ENCODE data around the gene ZCCHC13.

DNA sequence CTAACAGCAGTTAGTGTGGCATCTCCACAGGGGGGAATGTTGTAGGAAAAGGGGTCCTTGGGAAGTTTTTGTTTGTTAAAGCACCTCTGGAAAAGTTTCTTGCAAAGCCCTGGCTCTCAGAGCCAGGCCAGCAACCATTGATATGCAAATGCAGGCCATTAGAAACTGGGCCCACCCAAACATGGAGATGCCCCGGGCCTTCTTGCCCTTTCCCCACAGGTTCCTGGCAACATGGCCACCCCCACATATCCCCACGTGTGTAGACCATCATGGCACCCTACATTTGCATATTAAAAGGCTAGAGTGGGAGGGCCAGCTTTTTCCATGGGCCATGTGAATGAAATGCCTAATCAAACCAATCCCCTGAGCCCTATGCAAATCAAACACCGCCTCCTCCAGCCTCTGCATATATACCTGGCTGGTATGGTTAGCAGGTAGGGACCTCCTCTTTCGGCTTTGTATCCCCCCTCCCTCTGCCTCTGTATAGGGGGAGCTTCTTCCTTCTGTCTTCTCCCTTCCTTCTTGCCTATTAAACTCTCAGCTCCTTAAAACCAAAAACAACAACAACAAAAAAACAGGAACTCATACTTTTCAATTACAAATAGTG lies 44.0 kb upstream of the ZCCHC13 start:
- TF ChIP-seq, protein P1, sequence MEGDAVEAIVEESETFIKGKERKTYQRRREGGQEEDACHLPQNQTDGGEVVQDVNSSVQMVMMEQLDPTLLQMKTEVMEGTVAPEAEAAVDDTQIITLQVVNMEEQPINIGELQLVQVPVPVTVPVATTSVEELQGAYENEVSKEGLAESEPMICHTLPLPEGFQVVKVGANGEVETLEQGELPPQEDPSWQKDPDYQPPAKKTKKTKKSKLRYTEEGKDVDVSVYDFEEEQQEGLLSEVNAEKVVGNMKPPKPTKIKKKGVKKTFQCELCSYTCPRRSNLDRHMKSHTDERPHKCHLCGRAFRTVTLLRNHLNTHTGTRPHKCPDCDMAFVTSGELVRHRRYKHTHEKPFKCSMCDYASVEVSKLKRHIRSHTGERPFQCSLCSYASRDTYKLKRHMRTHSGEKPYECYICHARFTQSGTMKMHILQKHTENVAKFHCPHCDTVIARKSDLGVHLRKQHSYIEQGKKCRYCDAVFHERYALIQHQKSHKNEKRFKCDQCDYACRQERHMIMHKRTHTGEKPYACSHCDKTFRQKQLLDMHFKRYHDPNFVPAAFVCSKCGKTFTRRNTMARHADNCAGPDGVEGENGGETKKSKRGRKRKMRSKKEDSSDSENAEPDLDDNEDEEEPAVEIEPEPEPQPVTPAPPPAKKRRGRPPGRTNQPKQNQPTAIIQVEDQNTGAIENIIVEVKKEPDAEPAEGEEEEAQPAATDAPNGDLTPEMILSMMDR (IDR thresholded peaks at IDR 0.05; ENCODE audit: control extremely low read depth in 1 of 3, insufficient read depth in 1 of 3, low read depth in 1 of 3, low read length in 3 of 3): no peak
- TF ChIP-seq, protein P2, sequence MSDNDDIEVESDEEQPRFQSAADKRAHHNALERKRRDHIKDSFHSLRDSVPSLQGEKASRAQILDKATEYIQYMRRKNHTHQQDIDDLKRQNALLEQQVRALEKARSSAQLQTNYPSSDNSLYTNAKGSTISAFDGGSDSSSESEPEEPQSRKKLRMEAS (IDR thresholded peaks at IDR 0.05): peak; percentile 62; the same call in 1 of the 2 replicates
- TF ChIP-seq GABPA (IDR thresholded peaks at IDR 0.05; ENCODE audit: borderline replicate concordance, insufficient read depth, low read length) (no peak), HDAC6 (IDR thresholded peaks at IDR 0.05; ENCODE audit: low read depth, low read length) (no peak), RAD21 (IDR thresholded peaks at IDR 0.05 in 1 of 2, conservative IDR thresholded peaks at IDR 0.05 in 1 of 2; ENCODE audit: low read depth in 2 of 2, low read length in 2 of 2) (no peak), EZH2 (IDR thresholded peaks at IDR 0.05; ENCODE audit: low read depth, low read length, severe bottlenecking) (no peak), EP300 (IDR thresholded peaks at IDR 0.05; ENCODE audit: borderline replicate concordance in 1 of 2, low read depth in 2 of 2, low read length in 2 of 2) (no peak), GTF2F1 (IDR thresholded peaks at IDR 0.05; ENCODE audit: borderline replicate concordance, low read depth, low read length) (no peak), FOSL1 (IDR thresholded peaks at IDR 0.05; ENCODE audit: insufficient read depth, low read depth, low read length) (no peak), CHD2 (IDR thresholded peaks at IDR 0.05; ENCODE audit: low read length) (no peak), ZNF274 (IDR thresholded peaks at IDR 0.05; ENCODE audit: borderline replicate concordance, extremely low read depth, low read length) (no peak), YY1 (IDR thresholded peaks at IDR 0.05; ENCODE audit: low read depth, low read length) (peak; percentile 91), SP1 (IDR thresholded peaks at IDR 0.05; ENCODE audit: low read depth, low read length) (no peak)
- TF ChIP-seq, protein P3, sequence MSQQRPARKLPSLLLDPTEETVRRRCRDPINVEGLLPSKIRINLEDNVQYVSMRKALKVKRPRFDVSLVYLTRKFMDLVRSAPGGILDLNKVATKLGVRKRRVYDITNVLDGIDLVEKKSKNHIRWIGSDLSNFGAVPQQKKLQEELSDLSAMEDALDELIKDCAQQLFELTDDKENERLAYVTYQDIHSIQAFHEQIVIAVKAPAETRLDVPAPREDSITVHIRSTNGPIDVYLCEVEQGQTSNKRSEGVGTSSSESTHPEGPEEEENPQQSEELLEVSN (IDR thresholded peaks at IDR 0.05): no peak
